NB4 (cell line): ENCODE results near the gene RPS6KL1.
A peak's percentile ranks its signal among the peaks of the same experiment; 100 is the strongest.

Source experiments
- DNase-seq: peaks from one replicate; pipeline ENCODE4 v3.0.0; 2010; ENCODE audit warnings: low read depth
- H3K4me3 ChIP-seq: one replicate; pipeline ENCODE4 v1.5.1; 2011; ENCODE audit warnings: mild to moderate bottlenecking, low read depth, low read length, moderate library complexity
- CTCF ChIP-seq: IDR thresholded peaks from one replicate; pipeline ENCODE4 v1.5.1; 2012; ENCODE audit warnings: low read depth, low read length
- MAX ChIP-seq: IDR thresholded peaks from 2 replicates; pipeline ENCODE4 v1.6.1; 2011; ENCODE audit warnings: low read depth, low read length
- MYC ChIP-seq: IDR thresholded peaks from 2 replicates; pipeline ENCODE4 v1.6.1; 2011; ENCODE audit warnings: low read depth, low read length
- POLR2A ChIP-seq: IDR thresholded peaks from 2 replicates; pipeline ENCODE4 v1.6.1; 2011; ENCODE audit warnings: mild to moderate bottlenecking; ENCODE audit not compliant: insufficient read length; ENCODE audit errors: extremely low read depth

The RPS6KL1 gene

DNA sequence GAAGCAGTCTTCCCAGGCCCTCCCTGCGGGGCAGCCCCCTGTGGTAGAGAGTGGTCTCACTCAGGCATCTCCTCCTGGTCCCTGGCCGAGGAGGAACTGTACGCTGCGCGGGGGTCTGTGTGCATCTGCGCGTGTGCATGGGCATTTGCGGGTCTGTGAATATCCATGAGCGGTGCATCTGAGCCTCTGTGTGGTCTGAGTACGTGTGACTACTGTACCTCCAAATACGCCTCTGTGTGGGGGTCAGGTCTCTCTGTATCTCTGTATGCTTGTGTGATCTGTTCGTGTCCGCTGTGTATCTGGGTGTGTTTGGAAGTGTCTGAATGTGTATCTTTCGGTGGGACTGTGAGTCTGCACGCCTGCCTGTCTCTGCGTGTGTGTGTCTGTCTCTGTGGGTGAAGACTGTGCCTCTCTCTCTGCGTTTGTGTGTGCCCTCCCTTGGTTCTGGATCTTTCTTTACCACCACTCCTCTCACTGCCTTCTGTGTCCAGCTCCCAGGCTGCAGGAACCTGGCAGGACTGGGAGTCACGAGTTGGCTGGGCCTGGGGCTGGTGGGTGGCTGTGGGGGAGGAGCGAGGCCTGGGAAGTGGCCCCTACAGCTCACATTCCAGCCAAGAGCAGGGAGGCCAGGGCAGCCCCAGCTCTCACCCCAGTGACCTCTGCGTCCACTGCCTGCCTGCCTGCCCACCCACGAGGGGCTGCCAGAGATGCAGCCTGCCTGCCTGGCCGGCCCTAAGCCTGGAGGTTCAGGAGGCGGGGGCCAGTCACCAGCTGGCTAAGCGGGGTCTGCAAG is 33.4 kb upstream of the RPS6KL1 start:
- DNase-seq = no peak
- no peak for TF ChIP-seq POLR2A
- no peak for TF ChIP-seq CTCF
- no peak for TF ChIP-seq MYC
- H3K4me3 ChIP-seq = no peak overlapping the region

GRCh38 chr14:74956027-74956279 is 32.9 kb upstream of the RPS6KL1 start:
- H3K4me3 ChIP-seq = no peak overlapping the region
- TF ChIP-seq MAX (no peak), POLR2A (no peak), CTCF (no peak), MYC (no peak)
- no peak for DNase-seq

GRCh38 chr14:74955229-74956026 is 32.4 kb upstream of the RPS6KL1 start, which contains the start of gene PGF:
Gene PGF (minus strand): TSS chr14:74955597. CDS start chr14:74955242, 355 bp downstream.
- TF ChIP-seq CTCF (no peak), MAX (no peak), POLR2A (no peak), MYC (no peak)
- peak; percentile 38 for DNase-seq
- no peak within 1 kb of the TSS for H3K4me3 ChIP-seq

DNA sequence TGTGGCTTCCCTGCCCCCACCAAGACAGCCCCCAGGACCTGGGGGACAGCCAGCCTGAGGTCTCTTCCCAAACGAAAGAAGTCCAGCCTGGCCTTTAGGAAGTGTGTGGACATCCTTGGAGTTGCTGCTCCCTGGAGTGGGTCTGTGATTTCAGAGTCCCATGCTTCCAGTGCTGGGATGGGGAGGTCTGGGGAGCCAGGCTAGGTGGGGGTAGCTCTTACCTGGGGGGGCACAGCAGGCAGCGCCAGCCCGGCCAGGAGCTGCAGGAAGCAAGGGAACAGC is 31.8 kb upstream of the RPS6KL1 start:
- H3K4me3 ChIP-seq = no peak overlapping the region
- TF ChIP-seq MAX = no peak
- no peak for TF ChIP-seq MYC
- TF ChIP-seq CTCF = no peak
- no peak for TF ChIP-seq POLR2A
- DNase-seq = no peak

GRCh38 chr14:74954232-74954946 is 31.3 kb upstream of the RPS6KL1 start:
- H3K4me3 ChIP-seq = no peak overlapping the region
- DNase-seq = no peak
- TF ChIP-seq MAX = no peak
- TF ChIP-seq MYC = no peak

- no peak overlapping the region for H3K4me3 ChIP-seq
- no peak for DNase-seq
- TF ChIP-seq CTCF (no peak), MYC (no peak), POLR2A (no peak), MAX (no peak)
Measured at GRCh38 chr14:74953686-74954085, 30.6 kb upstream of the RPS6KL1 start.
